ENCODE data around the gene NFE2L3. TPM values are rescaled to one million over a fixed set of nuclear protein-coding genes. Genes with fewer than 3 reads are reported as not detected.
A peak's percentile ranks its signal among the peaks of the same experiment; 100 is the strongest.

NFE2L3 gene
- total and polyA plus RNA-seq, 9 of the 15 experiments (the other 6 are each of a cell fraction or from before 2014, with no cell fraction given), result 2.9 to 16.9 (median 12.4) TPM

GRCh38 chr7:26188957-26189541 lies 37.1 kb downstream of the NFE2L3 start (continued):
- TF ChIP-seq ADNP (tag; IDR thresholded peaks at IDR 0.05) (0 out of 2 replicates have a peak, but pooled peaks have one; percentile 39), ZNF282 (CRISPR knock-in tag; IDR thresholded peaks at IDR 0.05) (no peak), CREB3 (tag; conservative IDR thresholded peaks at IDR 0.05; ENCODE audit: low read depth) (no peak), ZNF174 (CRISPR knock-in tag; IDR thresholded peaks at IDR 0.05) (no peak), ZBTB33 (CRISPR knock-in tag; IDR thresholded peaks at IDR 0.05) (no peak), HMBOX1 (IDR thresholded peaks at IDR 0.05) (no peak; the same call in 1 of the 2 replicates), MNT (conservative IDR thresholded peaks at IDR 0.05) (no peak), CHD2 (IDR thresholded peaks at IDR 0.05; ENCODE audit: low read depth, low read length) (no peak), NFE2 (IDR thresholded peaks at IDR 0.05; ENCODE audit: low read depth) (no peak)
- TF ChIP-seq, protein P1, sequence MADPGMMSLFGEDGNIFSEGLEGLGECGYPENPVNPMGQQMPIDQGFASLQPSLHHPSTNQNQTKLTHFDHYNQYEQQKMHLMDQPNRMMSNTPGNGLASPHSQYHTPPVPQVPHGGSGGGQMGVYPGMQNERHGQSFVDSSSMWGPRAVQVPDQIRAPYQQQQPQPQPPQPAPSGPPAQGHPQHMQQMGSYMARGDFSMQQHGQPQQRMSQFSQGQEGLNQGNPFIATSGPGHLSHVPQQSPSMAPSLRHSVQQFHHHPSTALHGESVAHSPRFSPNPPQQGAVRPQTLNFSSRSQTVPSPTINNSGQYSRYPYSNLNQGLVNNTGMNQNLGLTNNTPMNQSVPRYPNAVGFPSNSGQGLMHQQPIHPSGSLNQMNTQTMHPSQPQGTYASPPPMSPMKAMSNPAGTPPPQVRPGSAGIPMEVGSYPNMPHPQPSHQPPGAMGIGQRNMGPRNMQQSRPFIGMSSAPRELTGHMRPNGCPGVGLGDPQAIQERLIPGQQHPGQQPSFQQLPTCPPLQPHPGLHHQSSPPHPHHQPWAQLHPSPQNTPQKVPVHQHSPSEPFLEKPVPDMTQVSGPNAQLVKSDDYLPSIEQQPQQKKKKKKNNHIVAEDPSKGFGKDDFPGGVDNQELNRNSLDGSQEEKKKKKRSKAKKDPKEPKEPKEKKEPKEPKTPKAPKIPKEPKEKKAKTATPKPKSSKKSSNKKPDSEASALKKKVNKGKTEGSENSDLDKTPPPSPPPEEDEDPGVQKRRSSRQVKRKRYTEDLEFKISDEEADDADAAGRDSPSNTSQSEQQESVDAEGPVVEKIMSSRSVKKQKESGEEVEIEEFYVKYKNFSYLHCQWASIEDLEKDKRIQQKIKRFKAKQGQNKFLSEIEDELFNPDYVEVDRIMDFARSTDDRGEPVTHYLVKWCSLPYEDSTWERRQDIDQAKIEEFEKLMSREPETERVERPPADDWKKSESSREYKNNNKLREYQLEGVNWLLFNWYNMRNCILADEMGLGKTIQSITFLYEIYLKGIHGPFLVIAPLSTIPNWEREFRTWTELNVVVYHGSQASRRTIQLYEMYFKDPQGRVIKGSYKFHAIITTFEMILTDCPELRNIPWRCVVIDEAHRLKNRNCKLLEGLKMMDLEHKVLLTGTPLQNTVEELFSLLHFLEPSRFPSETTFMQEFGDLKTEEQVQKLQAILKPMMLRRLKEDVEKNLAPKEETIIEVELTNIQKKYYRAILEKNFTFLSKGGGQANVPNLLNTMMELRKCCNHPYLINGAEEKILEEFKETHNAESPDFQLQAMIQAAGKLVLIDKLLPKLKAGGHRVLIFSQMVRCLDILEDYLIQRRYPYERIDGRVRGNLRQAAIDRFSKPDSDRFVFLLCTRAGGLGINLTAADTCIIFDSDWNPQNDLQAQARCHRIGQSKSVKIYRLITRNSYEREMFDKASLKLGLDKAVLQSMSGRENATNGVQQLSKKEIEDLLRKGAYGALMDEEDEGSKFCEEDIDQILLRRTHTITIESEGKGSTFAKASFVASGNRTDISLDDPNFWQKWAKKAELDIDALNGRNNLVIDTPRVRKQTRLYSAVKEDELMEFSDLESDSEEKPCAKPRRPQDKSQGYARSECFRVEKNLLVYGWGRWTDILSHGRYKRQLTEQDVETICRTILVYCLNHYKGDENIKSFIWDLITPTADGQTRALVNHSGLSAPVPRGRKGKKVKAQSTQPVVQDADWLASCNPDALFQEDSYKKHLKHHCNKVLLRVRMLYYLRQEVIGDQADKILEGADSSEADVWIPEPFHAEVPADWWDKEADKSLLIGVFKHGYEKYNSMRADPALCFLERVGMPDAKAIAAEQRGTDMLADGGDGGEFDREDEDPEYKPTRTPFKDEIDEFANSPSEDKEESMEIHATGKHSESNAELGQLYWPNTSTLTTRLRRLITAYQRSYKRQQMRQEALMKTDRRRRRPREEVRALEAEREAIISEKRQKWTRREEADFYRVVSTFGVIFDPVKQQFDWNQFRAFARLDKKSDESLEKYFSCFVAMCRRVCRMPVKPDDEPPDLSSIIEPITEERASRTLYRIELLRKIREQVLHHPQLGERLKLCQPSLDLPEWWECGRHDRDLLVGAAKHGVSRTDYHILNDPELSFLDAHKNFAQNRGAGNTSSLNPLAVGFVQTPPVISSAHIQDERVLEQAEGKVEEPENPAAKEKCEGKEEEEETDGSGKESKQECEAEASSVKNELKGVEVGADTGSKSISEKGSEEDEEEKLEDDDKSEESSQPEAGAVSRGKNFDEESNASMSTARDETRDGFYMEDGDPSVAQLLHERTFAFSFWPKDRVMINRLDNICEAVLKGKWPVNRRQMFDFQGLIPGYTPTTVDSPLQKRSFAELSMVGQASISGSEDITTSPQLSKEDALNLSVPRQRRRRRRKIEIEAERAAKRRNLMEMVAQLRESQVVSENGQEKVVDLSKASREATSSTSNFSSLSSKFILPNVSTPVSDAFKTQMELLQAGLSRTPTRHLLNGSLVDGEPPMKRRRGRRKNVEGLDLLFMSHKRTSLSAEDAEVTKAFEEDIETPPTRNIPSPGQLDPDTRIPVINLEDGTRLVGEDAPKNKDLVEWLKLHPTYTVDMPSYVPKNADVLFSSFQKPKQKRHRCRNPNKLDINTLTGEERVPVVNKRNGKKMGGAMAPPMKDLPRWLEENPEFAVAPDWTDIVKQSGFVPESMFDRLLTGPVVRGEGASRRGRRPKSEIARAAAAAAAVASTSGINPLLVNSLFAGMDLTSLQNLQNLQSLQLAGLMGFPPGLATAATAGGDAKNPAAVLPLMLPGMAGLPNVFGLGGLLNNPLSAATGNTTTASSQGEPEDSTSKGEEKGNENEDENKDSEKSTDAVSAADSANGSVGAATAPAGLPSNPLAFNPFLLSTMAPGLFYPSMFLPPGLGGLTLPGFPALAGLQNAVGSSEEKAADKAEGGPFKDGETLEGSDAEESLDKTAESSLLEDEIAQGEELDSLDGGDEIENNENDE (IDR thresholded peaks at IDR 0.05; ENCODE audit: low read depth, low read length), result no peak
